ENCODE measurements around the gene SLC2A9. TPM values are rescaled to one million over a fixed set of nuclear protein-coding genes. Genes with fewer than 3 reads are reported as not detected.

Gene SLC2A9
- total and polyA plus RNA-seq, 2 of the 4 experiments (the other 2 are of a cell fraction), result 0.72 to 2.1 TPM

DNA sequence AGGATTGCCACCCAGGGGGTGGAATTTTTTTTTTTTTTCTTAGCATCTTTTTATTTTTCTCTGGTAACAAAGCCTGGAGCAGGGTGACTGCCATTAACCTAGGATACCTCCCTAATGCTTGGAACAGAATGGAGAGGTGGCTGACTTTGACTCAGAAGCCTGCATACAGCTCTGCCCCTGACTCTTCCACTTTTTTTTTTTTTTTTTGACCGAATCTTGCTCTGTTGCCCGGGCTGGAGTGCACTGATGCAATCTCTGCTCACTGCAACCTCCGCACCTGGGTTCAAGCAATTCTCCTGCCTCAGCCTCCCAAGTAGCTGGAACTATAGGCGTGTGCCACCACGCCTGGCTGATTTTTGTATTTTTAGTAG lies 341 bp upstream of the SLC2A9 start:
- no peak overlapping the region for H2BK5ac ChIP-seq (ENCODE audit: low read depth, low read length, poor library complexity, severe bottlenecking)
- BruUV-seq (replicated peaks), result no TSS peak
- WGBS, 2 experiments (ENCODE audit: extremely low coverage in 2 of 2, insufficient read length in 1 of 2), result 40% methylated on average over 1 of the region's 5 CpGs; no CpG with 5 or more reads in 1 of the 2 experiments
- H3K36me3 ChIP-seq (ENCODE audit: control insufficient read depth, insufficient read depth, low read length), result no peaks in the 10 kb centered on the region
- H2BK120ac ChIP-seq (ENCODE audit: low read depth, low read length), result no peak overlapping the region
- H4K8ac ChIP-seq (ENCODE audit: low read depth in 2 of 2, low read length in 2 of 2), result peak overlapping the region; percentile 22 to 28; a peak in 2 of 4 replicates
- no peak for ATAC-seq (ENCODE audit: low read depth)
- H3K27me3 ChIP-seq (ENCODE audit: control insufficient read depth, insufficient read depth, low read length), result no peaks in the 10 kb centered on the region
- H4K20me1 ChIP-seq (ENCODE audit: insufficient read depth, low read length), result no peaks in the 10 kb centered on the region
- H2AK5ac ChIP-seq (ENCODE audit: low read depth, low read length), result no peak overlapping the region
- peaks cover 7% of the 10 kb centered on the region; the same call in 1 of the 2 replicates for H3K4me1 ChIP-seq (ENCODE audit: control insufficient read depth, insufficient read depth, low read length)
- no peaks in the 10 kb centered on the region for H3K79me1 ChIP-seq (ENCODE audit: low read depth in 1 of 2, low read length in 2 of 2)
- H3K9ac ChIP-seq (ENCODE audit: low read depth, low read length), result no peak overlapping the region
- no peak overlapping the region for H3K23ac ChIP-seq (ENCODE audit: low read depth, low read length)
- no peak for DNase-seq
- no peak overlapping the region for H2AFZ ChIP-seq (replicated peaks; ENCODE audit: low read length, poor library complexity)
- H3K4me2 ChIP-seq (ENCODE audit: low read depth, low read length), result no peak overlapping the region
- H2AK9ac ChIP-seq (replicated peaks; ENCODE audit: low read depth, low read length, poor library complexity), result no peak overlapping the region
- no peak overlapping the region for H2BK20ac ChIP-seq (ENCODE audit: low read depth, low read length)
- ChIA-PET CTCF (no interaction called here), POLR2A (ENCODE audit: unreplicated experiment) (no interaction called here)
- no peak overlapping the region for H3K27ac ChIP-seq (ENCODE audit: insufficient read depth, low read length)
- no peak overlapping the region for H3K18ac ChIP-seq (ENCODE audit: low read depth, low read length)
- H4K91ac ChIP-seq (ENCODE audit: insufficient read depth, low read depth, low read length), result no peak overlapping the region
- H3K14ac ChIP-seq (replicated peaks; ENCODE audit: low read depth, low read length), result no peak overlapping the region
- H2BK15ac ChIP-seq (ENCODE audit: low read depth, low read length), result no peak overlapping the region
- H3K4me3 ChIP-seq (ENCODE audit: insufficient read depth, low read depth, low read length), result no peak overlapping the region
- H3K4ac ChIP-seq (ENCODE audit: low read depth, low read length), result no peak overlapping the region
- dilution Hi-C loops (cut with HindIII; ENCODE audit: low sequenced_read_pairs, unreplicated experiment) (no loop called here), in situ Hi-C loops (cut with MboI; ENCODE audit: low sequenced_read_pairs) (no loop called here), intact Hi-C loops (cut with micrococcal nuclease) (no loop called here)
- TF ChIP-seq CEBPB (IDR thresholded peaks at IDR 0.05; ENCODE audit: low read depth, low read length) (no peak), CHD1 (IDR thresholded peaks at IDR 0.05; ENCODE audit: low read depth, low read length) (no peak), RFX5 (IDR thresholded peaks at IDR 0.05; ENCODE audit: low read depth, low read length) (no peak)
- H3K9me1 ChIP-seq (ENCODE audit: insufficient read depth, low read length), result peaks cover 11% of the 10 kb centered on the region
- H3K9me3 ChIP-seq (ENCODE audit: control insufficient read depth, insufficient read depth, low read length), result no peaks in the 10 kb centered on the region
- no peak overlapping the region for H3K56ac ChIP-seq (ENCODE audit: extremely low read depth, insufficient read depth, low read length)
- no peak overlapping the region for H4K5ac ChIP-seq (ENCODE audit: low read depth, low read length)
